ENCODE results near the gene DLG3. TPM values are rescaled to one million over a fixed set of nuclear protein-coding genes. Genes with fewer than 3 reads are reported as not detected.
"Not testable (repeated sequence)": the region's sequence is repeated elsewhere in the genome, so short reads cannot be mapped to it uniquely, and the experiment has no call there.

DLG3 gene
- total RNA-seq, 4 donors from 2014 or later, result 0.20 to 3.4 (median 0.69) TPM

DNA sequence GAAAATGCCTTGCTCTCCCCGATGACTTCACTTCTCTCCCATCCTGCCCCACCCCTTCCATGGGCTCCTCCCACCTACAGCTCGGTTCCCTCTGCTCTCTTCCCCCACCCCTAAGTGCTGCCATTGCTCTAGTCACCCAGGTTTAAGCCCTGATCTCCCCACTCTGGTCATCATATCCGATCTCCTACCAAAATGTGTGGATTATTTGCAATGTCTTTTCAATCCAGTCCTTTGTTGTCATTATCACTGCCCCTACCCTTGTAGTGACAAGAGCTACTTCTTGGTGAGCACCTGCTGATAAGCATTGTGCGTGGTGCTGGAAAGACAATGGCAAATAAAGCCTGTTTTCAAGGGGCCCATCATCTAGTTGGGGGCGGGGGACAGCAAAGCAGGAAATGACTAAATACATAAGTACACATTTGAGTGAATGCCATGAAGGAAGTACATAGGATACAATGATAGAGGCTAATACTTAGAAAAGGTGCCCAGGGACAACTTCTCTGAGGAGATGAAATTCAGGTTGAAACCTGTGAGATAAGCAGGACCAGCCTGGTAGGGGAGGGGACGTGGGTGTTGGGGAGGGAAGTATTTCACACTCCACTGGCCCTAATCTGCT is 63.8 kb downstream of the DLG3 start:
- no peaks in the 10 kb centered on the region for H3K9me3 ChIP-seq
- no peak overlapping the region for H3K4me3 ChIP-seq
- intact Hi-C loops (cut with DNase I; ENCODE audit: low total_unique reads) (no loop called here), in situ Hi-C loops (cut with MboI; ENCODE audit: low sequenced_read_pairs in 4 of 4) (no loop called here)
- H3K36me3 ChIP-seq, result no peaks in the 10 kb centered on the region
- no peak for ATAC-seq
- TF ChIP-seq POLR2A (IDR thresholded peaks at IDR 0.05), result no peak
- TF ChIP-seq, protein P1, sequence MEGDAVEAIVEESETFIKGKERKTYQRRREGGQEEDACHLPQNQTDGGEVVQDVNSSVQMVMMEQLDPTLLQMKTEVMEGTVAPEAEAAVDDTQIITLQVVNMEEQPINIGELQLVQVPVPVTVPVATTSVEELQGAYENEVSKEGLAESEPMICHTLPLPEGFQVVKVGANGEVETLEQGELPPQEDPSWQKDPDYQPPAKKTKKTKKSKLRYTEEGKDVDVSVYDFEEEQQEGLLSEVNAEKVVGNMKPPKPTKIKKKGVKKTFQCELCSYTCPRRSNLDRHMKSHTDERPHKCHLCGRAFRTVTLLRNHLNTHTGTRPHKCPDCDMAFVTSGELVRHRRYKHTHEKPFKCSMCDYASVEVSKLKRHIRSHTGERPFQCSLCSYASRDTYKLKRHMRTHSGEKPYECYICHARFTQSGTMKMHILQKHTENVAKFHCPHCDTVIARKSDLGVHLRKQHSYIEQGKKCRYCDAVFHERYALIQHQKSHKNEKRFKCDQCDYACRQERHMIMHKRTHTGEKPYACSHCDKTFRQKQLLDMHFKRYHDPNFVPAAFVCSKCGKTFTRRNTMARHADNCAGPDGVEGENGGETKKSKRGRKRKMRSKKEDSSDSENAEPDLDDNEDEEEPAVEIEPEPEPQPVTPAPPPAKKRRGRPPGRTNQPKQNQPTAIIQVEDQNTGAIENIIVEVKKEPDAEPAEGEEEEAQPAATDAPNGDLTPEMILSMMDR (IDR thresholded peaks at IDR 0.05 in 4 of 5, conservative IDR thresholded peaks at IDR 0.05 in 1 of 5), result no peak
- H3K4me1 ChIP-seq, result no peaks in the 10 kb centered on the region
- no peak for DNase-seq
- no peak overlapping the region for H3K27ac ChIP-seq
- peaks cover 0 to 6% (median 0%) of the 10 kb centered on the region in 3 donors for H3K27me3 ChIP-seq

DNA sequence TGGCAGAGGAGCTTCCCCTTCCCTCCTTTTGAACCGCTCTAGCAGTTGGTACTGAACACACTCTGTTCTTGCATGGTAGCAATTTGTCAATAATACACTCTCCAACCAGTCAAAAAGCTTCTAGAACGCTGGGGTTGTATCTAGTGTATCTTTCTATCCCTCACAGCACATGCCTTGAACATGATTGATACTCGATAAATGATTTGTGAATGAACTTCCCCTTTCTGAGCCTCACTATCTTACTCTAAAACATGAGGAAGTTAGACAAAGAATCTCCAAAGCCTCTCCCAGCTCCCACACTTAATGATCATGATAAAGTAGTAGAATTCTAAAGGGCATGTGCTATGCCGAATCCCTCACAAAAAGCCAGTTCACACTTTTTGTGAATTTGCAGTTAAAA is 64.4 kb downstream of the DLG3 start:
- Histone ChIP-seq H3K4me3 (no peak overlapping the region), H3K9me3 (no peaks in the 10 kb centered on the region), H3K36me3 (no peaks in the 10 kb centered on the region), H3K27me3 (peaks cover 0 to 6% (median 0%) of the 10 kb centered on the region in 3 donors), H3K4me1 (no peaks in the 10 kb centered on the region), H3K27ac (no peak overlapping the region)
- TF ChIP-seq, protein P1 (IDR thresholded peaks at IDR 0.05 in 4 of 5, conservative IDR thresholded peaks at IDR 0.05 in 1 of 5), result no peak
- no peak for TF ChIP-seq POLR2A (IDR thresholded peaks at IDR 0.05)
- DNase-seq (no peak), ATAC-seq (no peak)
- intact Hi-C loops (cut with DNase I; ENCODE audit: low total_unique reads), result no loop called here
- in situ Hi-C loops (cut with MboI; ENCODE audit: low sequenced_read_pairs in 4 of 4), result no loop called here

- in situ Hi-C loops (cut with MboI; ENCODE audit: low sequenced_read_pairs in 4 of 4); intact Hi-C loops (cut with DNase I; ENCODE audit: low total_unique reads); H3K9me3 ChIP-seq; H3K27me3 ChIP-seq; H3K4me3 ChIP-seq; DNase-seq; H3K27ac ChIP-seq; H3K36me3 ChIP-seq; ATAC-seq; H3K4me1 ChIP-seq: not testable (repeated sequence)
Observed at GRCh38 chrX:70515270-70515669, 70.6 kb downstream of the DLG3 start.

GRCh38 chrX:70515692-70516091 is 71.1 kb downstream of the DLG3 start:
- DNase-seq; ATAC-seq; H3K4me1 ChIP-seq; in situ Hi-C loops (cut with MboI; ENCODE audit: low sequenced_read_pairs in 4 of 4); intact Hi-C loops (cut with DNase I; ENCODE audit: low total_unique reads); H3K4me3 ChIP-seq; H3K36me3 ChIP-seq; H3K9me3 ChIP-seq; H3K27me3 ChIP-seq; H3K27ac ChIP-seq: not testable (repeated sequence)

GRCh38 chrX:70525733-70526132 is 81.1 kb downstream of the DLG3 start:
- no peak for ATAC-seq
- in situ Hi-C loops (cut with MboI; ENCODE audit: low sequenced_read_pairs in 4 of 4) (no loop called here), intact Hi-C loops (cut with DNase I; ENCODE audit: low total_unique reads) (no loop called here)
- Histone ChIP-seq H3K4me3 (no peak overlapping the region), H3K4me1 (no peaks in the 10 kb centered on the region), H3K27me3 (no peaks in the 10 kb centered on the region), H3K36me3 (no peaks in the 10 kb centered on the region), H3K27ac (no peak overlapping the region), H3K9me3 (no peaks in the 10 kb centered on the region)
- DNase-seq, result no peak
- no peak for TF ChIP-seq POLR2A (IDR thresholded peaks at IDR 0.05)
- TF ChIP-seq, protein P1 (IDR thresholded peaks at IDR 0.05 in 4 of 5, conservative IDR thresholded peaks at IDR 0.05 in 1 of 5), result no peak

DNA sequence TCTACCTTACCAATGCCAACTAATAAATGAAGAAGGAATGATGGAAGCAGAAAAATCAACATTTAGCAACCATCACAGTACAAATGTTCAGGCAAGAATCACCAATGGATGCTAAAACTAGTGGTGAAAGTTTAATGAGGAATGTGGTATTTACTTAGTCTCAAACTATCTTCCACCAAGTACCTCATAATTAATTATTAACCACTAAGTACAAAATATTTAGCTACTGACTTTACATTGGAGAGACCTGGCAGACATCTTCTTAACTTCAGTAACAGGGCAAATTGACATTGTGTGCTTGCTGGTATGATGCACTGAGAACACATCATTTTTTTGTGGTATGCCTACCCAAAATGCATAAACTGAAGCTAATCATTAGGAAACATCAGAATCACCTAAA is 82.4 kb downstream of the DLG3 start:
- in situ Hi-C loops (cut with MboI; ENCODE audit: low sequenced_read_pairs in 4 of 4) (no loop called here), intact Hi-C loops (cut with DNase I; ENCODE audit: low total_unique reads) (no loop called here)
- peaks cover 0 to 4% (median 0%) of the 10 kb centered on the region in 3 donors for H3K27me3 ChIP-seq
- DNase-seq (no peak), ATAC-seq (no peak)
- H3K4me3 ChIP-seq, result no peak overlapping the region
- no peak for TF ChIP-seq POLR2A (IDR thresholded peaks at IDR 0.05)
- TF ChIP-seq, protein P1 (IDR thresholded peaks at IDR 0.05 in 4 of 5, conservative IDR thresholded peaks at IDR 0.05 in 1 of 5), result no peak
- no peaks in the 10 kb centered on the region for H3K36me3 ChIP-seq
- H3K27ac ChIP-seq, result no peak overlapping the region
- H3K9me3 ChIP-seq, result no peaks in the 10 kb centered on the region
- no peaks in the 10 kb centered on the region for H3K4me1 ChIP-seq
